Testis (tissue), 2 donors: Measurements from ENCODE around the gene MRM1.

Experiments used
- CTCF ChIP-seq, 3 experiments: fragments of 450-650 bp in 2 of 3; fragments of 200-600 bp in 1 of 3; sonication (generic) in 1 of 3; IDR thresholded peaks; one replicate each; pipeline ENCODE4 v1.5.1; 2016 to 2019; ENCODE audit warnings: antibody characterized with exemption in 3 of 3, mild to moderate bottlenecking in 2 of 3, moderate library complexity in 1 of 3
- POLR2A ChIP-seq: fragments of 450-650 bp; IDR thresholded peaks from one replicate; pipeline ENCODE4 v1.6.1; 2017; ENCODE audit warnings: antibody characterized with exemption, mild to moderate bottlenecking, moderate library complexity

GRCh38 chr17:36610474-36610873 lies 9.1 kb downstream of the MRM1 start:
- TF ChIP-seq CTCF (IDR thresholded peaks at IDR 0.05) (no peak), POLR2A (no peak)
